GM18517 (cell line): ENCODE measurements around the gene SFT2D3.

Experiments
- ATAC-seq: cut with Tn5 transposase; IDR thresholded peaks from one replicate; pipeline ENCODE4 v1.9.1; 2021; ENCODE audit warnings: mild to moderate bottlenecking, moderate library complexity; ENCODE audit not compliant: unreplicated experiment

Gene SFT2D3

DNA sequence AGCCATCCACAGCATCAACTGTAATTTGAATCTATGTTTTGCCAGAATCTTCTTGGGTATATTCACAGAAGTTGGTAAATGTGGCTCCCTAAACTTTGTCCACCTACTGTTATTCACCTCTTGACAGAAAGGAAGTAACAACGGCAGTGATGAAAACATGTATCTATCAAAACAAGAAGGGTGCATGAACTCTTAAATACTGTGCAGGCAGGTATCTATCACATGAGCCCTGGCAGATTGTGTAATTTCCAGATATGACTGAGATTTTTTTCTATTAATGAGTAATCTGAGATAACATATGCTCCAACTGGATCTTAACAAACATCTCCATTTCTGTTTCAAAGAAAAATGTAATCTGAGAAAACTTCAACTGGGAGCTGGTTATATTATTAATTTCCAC lies 36.6 kb downstream of the SFT2D3 start:
- ATAC-seq: no peak

DNA sequence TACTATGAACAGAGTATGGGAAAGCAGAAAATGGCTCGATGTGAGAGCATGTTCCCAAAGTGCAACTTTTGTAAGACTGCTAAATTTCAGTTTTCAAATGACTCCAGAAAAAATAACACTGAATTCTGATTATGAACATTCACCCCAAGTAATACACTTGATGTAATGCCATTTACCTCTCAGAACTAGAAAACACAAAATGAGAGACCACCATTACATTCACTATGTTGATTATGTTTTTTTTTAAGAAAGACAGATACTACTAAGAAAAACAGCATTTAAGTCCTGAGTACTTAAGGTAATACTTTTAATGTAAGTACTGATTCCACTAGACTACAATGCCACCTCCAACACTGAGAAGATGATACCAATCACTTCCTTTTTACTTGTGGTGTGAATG lies 38.5 kb downstream of the SFT2D3 start:
- ATAC-seq: no peak

DNA sequence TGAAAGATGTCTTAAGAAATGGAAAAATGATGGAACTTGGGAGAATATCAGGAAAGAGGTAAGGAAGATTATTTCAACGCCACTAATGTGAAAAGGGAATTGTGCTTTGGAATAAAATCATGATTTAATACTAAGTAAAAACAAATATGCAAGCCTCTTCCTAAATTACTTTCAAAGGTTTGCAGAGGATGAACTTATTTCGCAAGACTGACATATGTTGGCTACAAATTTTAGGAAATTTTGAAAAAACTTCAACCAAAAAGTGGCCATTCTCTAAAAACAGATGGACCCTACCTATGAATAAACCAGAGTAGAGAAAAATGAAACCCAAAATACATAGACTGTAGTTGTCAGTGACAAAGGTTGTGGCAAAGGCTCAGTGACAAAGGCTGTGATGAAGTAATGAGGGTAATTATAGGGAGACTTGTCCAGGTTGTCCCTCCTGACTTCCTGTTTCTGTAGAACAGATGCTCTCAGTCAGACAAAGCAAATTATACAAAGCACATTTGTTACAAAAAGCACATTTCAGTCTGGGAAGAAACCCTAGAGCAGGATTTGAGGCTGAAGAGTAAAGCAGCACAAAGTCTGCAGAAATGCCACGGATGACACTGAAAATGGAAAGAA lies 39.5 kb downstream of the SFT2D3 start:
- no peak for ATAC-seq

DNA sequence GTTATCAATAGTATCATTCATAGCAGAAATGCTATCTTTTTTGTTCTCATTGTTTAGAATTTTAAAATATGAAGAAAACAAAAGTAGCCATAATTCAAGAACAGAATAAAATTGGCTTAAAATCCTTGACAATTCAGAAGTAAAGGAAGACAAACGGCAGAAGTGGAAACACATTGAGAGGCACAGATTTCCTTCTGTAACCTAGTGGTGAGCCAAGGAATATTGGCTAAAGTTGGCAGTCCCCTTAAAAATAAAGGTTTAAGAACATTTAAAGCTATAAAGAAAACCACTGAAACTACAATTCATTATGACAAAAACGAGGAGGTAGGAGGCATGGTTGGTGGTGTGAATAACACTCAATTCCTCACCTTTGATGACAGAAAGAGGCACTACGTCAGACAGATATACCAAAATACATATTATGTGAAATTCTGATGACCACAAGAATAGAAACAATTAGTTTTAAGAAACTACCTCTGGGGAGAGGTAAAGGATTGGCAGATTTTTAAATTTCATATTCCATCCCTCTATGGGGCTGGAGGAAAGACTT lies 42.3 kb downstream of the SFT2D3 start:
- no peak for ATAC-seq

DNA sequence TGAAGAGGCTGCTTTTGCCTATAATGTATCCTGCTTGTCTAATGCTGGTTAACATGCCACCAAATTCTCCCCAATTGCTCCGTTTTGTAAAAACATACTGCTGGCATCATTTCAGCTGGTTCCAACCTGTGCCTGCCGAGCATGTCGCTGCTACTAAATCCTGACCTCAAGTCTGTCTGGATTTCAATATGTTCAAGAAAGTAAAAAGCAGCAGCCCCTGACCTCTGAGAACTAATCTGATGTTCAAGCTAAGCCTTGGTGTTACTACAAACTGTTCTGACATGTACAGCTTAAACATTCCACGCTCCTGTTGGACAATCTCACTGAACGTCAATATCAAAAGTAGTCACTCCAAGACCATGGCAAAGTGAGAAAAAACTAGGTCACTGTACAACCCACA lies 46.3 kb downstream of the SFT2D3 start:
- ATAC-seq: no peak

DNA sequence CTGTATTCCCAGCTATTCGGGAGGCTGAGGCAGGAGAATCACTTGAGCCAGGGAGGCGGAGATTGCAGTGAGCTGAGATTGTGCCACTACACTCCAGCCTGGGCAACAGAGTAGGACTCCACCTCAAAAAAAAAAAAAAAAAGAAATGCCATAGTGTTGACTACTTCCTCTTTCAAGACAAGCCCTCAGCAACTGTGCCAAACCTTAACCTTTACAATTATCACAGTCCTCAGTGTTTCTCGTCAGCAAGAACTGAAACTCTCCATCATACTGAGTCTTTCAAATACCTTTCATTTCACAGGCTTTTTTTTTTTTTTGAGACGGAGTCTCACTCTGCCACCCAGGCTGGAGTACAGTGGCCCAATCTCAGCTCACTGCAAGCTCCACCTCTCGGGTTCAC lies 48.2 kb downstream of the SFT2D3 start:
- ATAC-seq: peak; percentile 99

DNA sequence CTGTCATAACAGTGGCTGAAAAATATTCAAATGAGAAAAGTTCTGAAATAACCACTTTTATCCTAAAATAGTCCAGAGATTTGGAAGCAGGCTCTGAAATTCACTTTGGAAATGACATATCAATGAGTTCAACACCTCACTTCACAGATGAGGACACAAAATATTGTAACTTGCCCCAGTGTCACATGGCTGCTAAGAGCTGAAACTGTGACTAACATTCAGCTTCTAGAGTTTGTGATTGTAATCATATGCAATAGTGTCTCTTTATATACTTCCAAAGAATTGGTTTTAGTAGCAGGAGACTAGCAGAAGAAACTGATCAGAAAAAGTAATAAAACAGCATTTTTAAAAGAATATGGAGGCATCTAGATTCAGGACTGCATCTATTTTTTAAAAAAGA lies 52.1 kb downstream of the SFT2D3 start:
- ATAC-seq: no peak

DNA sequence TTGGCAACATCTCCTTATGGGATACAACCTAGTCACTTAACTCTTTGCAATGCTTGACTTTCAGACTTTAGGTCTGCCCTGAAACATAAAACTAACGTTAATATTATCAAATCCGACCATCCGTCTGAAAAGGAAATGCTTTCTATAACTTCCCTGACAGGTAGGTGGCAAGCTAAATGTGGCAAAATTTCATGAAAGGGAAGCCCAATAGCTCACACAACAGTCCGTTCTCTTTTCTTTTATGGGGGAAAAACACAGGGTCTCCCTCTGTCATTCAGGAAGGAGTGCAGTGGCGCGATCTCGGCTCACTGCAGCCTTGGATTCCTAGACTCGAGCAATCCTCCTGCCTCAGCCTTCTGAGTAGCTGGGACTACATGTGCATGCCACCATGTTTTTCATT lies 52.9 kb downstream of the SFT2D3 start:
- ATAC-seq: no peak
